GM12878 (cell line): ENCODE data around the gene TCIRG1. TPM values are rescaled to one million over a fixed set of nuclear protein-coding genes. Genes with fewer than 3 reads are reported as not detected.
A peak's percentile ranks its signal among the peaks of the same experiment; 100 is the strongest.

Source experiments
- ATAC-seq: fragments of 200-7000 bp; cut with Tn5 transposase; 3 replicates; pipeline ENCODE4 v1.9.1; 2020; ENCODE audit warnings: mild to moderate bottlenecking, moderate library complexity
- BruUV-seq: library from RNA; stranded (reverse); fragments of 400-500 nt; replicated peaks from 2 replicates; lab custom pipeline; 2021; lab: Mats Ljungman, UMichigan
- CTCF ChIA-PET: fragments of 300-600 bp; sonication (Branson Sonifier 250); formaldehyde crosslinking; extraction: SDS; loops from one replicate; lab custom pipeline; 2021; ENCODE audit warnings: inconsistent platforms; lab: Yijun Ruan, JAX
- POLR2A ChIA-PET: fragments of 350-600 bp; formaldehyde crosslinking; extraction: SDS; loops from one replicate; lab custom pipeline; 2021; ENCODE audit warnings: inconsistent platforms; lab: Charles Lee
- RAD21 ChIA-PET: fragments of 300-600 bp; sonication (Branson Sonifier 250); formaldehyde crosslinking; loops from one replicate; lab custom pipeline; 2023; ENCODE audit warnings: antibody characterized with exemption; ENCODE audit not compliant: unreplicated experiment; lab: Charles Lee
- SMC1A ChIA-PET: fragments of 300-600 bp; sonication (Branson Sonifier 250); formaldehyde crosslinking; loops from one replicate; lab custom pipeline; 2023; ENCODE audit not compliant: unreplicated experiment, uncharacterized antibody; lab: Charles Lee
- DNase-seq: peaks from one replicate; pipeline ENCODE4 v3.0.0-alpha.2; 2011; ENCODE audit warnings: low read depth, low spot score
- FAIRE-seq: peaks from 3 replicates; lab custom pipeline; 2011; peaks lifted over from hg19 to GRCh38; lab: Jason Lieb, UNC
- H2AFZ ChIP-seq: 2 replicates; pipeline ENCODE4 v1.6.0; 2011; ENCODE audit warnings: low read depth, low read length, control low read depth; ENCODE audit not compliant: control insufficient read depth
- H3K27ac ChIP-seq: 2 replicates; pipeline ENCODE4 v1.5.1; 2011; ENCODE audit warnings: control low read depth; ENCODE audit not compliant: control insufficient read depth, insufficient read depth
- H3K27me3 ChIP-seq, 2 experiments: replicated peaks in 1 of 2; 2 replicates each; pipeline versions ENCODE4 v1.6.0 to v1.6.1; 2011; ENCODE audit warnings: low read length in 1 of 2; ENCODE audit not compliant: control insufficient read depth in 2 of 2, insufficient read depth in 2 of 2
- H3K36me3 ChIP-seq, 2 experiments: 2 replicates each; pipeline ENCODE4 v1.5.1; 2011; ENCODE audit warnings: low read length in 1 of 2; ENCODE audit not compliant: control insufficient read depth in 2 of 2, insufficient read depth in 2 of 2
- H3K4me1 ChIP-seq: 2 replicates; pipeline ENCODE4 v1.6.1; 2011; ENCODE audit warnings: mild to moderate bottlenecking, low read length, moderate library complexity, mixed read lengths; ENCODE audit not compliant: control insufficient read depth, insufficient read depth
- H3K4me2 ChIP-seq: 2 replicates; pipeline ENCODE4 v1.6.0; 2011; ENCODE audit warnings: control low read depth; ENCODE audit not compliant: control insufficient read depth, insufficient read depth
- H3K4me3 ChIP-seq: fragments of 200-600 bp; sonication (generic); 2 replicates; pipeline ENCODE4 v1.5.1; 2016
- H3K79me2 ChIP-seq: 2 replicates; pipeline ENCODE4 v1.6.0; 2011; ENCODE audit warnings: low read length; ENCODE audit not compliant: control insufficient read depth, insufficient read depth
- H3K9ac ChIP-seq: 2 replicates; pipeline ENCODE4 v1.8.0; 2011; ENCODE audit warnings: low read length, control low read depth, mixed read lengths; ENCODE audit not compliant: control insufficient read depth, insufficient read depth
- H3K9me3 ChIP-seq: replicated peaks from 3 replicates; pipeline ENCODE4 v1.5.1; 2011; ENCODE audit warnings: mild to moderate bottlenecking, low read length; ENCODE audit not compliant: control insufficient read depth, insufficient read depth
- H4K20me1 ChIP-seq: 2 replicates; pipeline ENCODE4 v1.6.0; 2011; ENCODE audit not compliant: control insufficient read depth, insufficient read depth
- CEBPB ChIP-seq, 2 experiments: fragments of 150-350 bp in 1 of 2; IDR thresholded peaks; 2 replicates each; pipeline ENCODE4 v1.6.1; 2012 to 2014; ENCODE audit warnings: low read depth in 2 of 2, low read length in 2 of 2, borderline replicate concordance in 1 of 2, inconsistent platforms in 1 of 2
- HCFC1 ChIP-seq: fragments of 150-350 bp; IDR thresholded peaks from 2 replicates; pipeline ENCODE4 v1.6.1; 2014; ENCODE audit warnings: low read length
- HDAC2 ChIP-seq: fragments of 200-600 bp; sonication (generic); IDR thresholded peaks from 2 replicates; pipeline ENCODE4 v1.6.1; 2017
- MTA2 ChIP-seq: fragments of 450-650 bp; IDR thresholded peaks from 2 replicates; pipeline ENCODE4 v1.6.1; 2016; ENCODE audit warnings: low read depth, mild to moderate bottlenecking, moderate library complexity
- POLR2A ChIP-seq: IDR thresholded peaks from 2 replicates; pipeline ENCODE4 v1.6.1; 2011; ENCODE audit warnings: low read depth, mild to moderate bottlenecking, low read length
- RFX5 ChIP-seq: IDR thresholded peaks from 2 replicates; pipeline ENCODE4 v1.6.1; 2011; ENCODE audit warnings: low read depth, low read length, improper control_type of control experiment
- SP1 ChIP-seq: IDR thresholded peaks from one replicate; pipeline ENCODE4 v1.6.1; 2011; ENCODE audit warnings: low read depth, low read length
- TCF3 ChIP-seq: IDR thresholded peaks from 2 replicates; pipeline ENCODE4 v1.6.1; 2012; ENCODE audit warnings: low read depth, mild to moderate bottlenecking, low read length, borderline replicate concordance; ENCODE audit not compliant: insufficient read depth
- ZBED1 ChIP-seq: IDR thresholded peaks from 2 replicates; pipeline ENCODE4 v1.6.1; 2016; ENCODE audit warnings: borderline replicate concordance
- WGBS: methylation state at CpG from one replicate; pipeline ENCODE4 v1.1.6; 2016; ENCODE audit warnings: low lambda C conversion rate; ENCODE audit not compliant: insufficient replicate concordance, insufficient coverage; ENCODE audit errors: missing lambda C conversion rate; 5-methylcytosine and 5-hydroxymethylcytosine counted together
- in situ Hi-C: fragments of 300-500 bp; cut with MboI; formaldehyde crosslinking; loops from 9 replicates; pipeline ENCODE4 v1.14.3; 2018; ENCODE audit warnings: mixed read lengths
- intact Hi-C: fragments of 100-400 bp; cut with micrococcal nuclease; formaldehyde crosslinking; loops from one replicate; pipeline ENCODE4 v1.14.2; 2022; ENCODE audit not compliant: unreplicated experiment
- polyA plus RNA-seq, 11 experiments: library from polyadenylated mRNA; depleted of rRNA in 4 of 11; unstranded in 6 of 11; stranded (reverse) in 5 of 11; fragments of >200 nt; fragmentation: Nextera tagmentation in 4 of 11; fragmentation: Illumina TruSeq in 1 of 11; extraction: Ambion mirVana in 4 of 11; extraction: Trizol in 1 of 11; gene quantifications; 1 replicate in 1 of 11; 2 replicates in 10 of 11; pipeline versions ENCODE4 v1.2.1 to v1.2.3, GENCODE V29; 2011 to 2016; ENCODE audit warnings: inconsistent platforms in 2 of 11, missing spikeins in 2 of 11, low read depth in 1 of 11
- total RNA-seq, 4 experiments: library from RNA; depleted of rRNA in 3 of 4; stranded (reverse); fragments of >200 nt in 3 of 4; fragmentation: Illumina TruSeq in 1 of 4; extraction: Trizol in 1 of 4; gene quantifications; 2 replicates each; pipeline versions ENCODE4 v1.2.1 to v1.2.3, GENCODE V29; 2013 to 2021
- TF ChIP-seq, protein P1 (sequence below): fragments of 450-650 bp; IDR thresholded peaks from 2 replicates; pipeline ENCODE4 v1.6.1; 2016; ENCODE audit warnings: mild to moderate bottlenecking, moderate library complexity, borderline replicate concordance
- TF ChIP-seq, protein P2 (sequence below): IDR thresholded peaks from 2 replicates; pipeline ENCODE4 v1.6.1; 2011; ENCODE audit warnings: borderline replicate concordance, low read depth, mild to moderate bottlenecking, moderate library complexity, mixed read lengths, low read length; ENCODE audit not compliant: insufficient read depth; ENCODE audit errors: extremely low read length

Gene TCIRG1
- total and polyA plus RNA-seq, 10 of the 15 experiments (the other 5 are each of a cell fraction or from before 2014, with no cell fraction given): 0.76 to 218 (median 87.4) TPM

DNA sequence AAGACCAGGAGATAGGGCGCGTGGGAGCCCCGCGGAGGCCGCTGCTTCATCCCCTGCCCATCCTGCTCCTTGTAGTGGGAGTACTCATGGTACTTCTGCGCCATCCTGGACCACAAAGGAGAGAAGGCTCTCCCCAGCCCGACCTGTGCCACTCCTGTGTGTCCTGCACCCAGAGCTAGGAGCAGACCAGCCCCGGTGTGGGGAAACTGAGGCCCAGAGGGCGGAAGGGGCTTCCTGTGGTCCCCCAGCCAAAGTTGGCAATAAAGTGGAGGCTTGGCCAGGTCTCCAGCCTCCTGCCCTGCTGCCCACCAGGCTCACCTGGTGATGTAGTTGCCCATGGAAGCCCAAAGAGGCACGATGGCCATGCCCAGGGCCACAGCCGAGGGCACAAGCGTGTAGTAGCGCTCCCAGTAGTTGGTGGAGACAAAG, 39.6 kb upstream of the TCIRG1 start:
- H3K4me2 ChIP-seq: no peak overlapping the region
- FAIRE-seq: no peak

DNA sequence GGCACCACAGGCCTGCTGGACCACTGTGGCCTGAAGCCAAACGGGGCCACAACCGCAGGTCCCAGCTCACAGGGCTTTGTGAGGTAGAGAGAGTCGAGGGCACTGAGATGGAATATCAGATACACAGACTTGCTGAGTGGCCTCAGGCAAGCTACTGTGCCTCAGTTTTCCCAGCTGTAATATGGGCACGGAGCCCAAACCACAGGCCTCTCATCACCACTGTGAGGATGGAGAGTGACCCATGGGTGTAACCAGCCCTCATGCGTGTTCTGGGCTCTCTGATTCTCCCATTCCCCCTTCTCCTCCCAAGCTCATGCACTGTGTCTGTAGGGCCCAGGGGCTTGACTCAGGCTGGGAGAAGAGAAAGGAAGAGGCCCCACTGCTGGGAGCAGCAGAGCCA, 39.1 kb upstream of the TCIRG1 start:
- CTCF ChIA-PET: no interaction called here
- WGBS: 86% methylated on average over 5 of the region's 5 CpGs
- peak overlapping the region; percentile 0; the same call in 1 of the 2 replicates for H3K27ac ChIP-seq
- H3K9me3 ChIP-seq: no peaks in the 10 kb centered on the region
- in situ Hi-C loops: no loop called here
- TF ChIP-seq TCF3: no peak
- TF ChIP-seq MTA2: no peak
- no peak for TF ChIP-seq HDAC2
- TF ChIP-seq HCFC1: no peak
- TF ChIP-seq SP1: no peak
- TF ChIP-seq, protein P1, sequence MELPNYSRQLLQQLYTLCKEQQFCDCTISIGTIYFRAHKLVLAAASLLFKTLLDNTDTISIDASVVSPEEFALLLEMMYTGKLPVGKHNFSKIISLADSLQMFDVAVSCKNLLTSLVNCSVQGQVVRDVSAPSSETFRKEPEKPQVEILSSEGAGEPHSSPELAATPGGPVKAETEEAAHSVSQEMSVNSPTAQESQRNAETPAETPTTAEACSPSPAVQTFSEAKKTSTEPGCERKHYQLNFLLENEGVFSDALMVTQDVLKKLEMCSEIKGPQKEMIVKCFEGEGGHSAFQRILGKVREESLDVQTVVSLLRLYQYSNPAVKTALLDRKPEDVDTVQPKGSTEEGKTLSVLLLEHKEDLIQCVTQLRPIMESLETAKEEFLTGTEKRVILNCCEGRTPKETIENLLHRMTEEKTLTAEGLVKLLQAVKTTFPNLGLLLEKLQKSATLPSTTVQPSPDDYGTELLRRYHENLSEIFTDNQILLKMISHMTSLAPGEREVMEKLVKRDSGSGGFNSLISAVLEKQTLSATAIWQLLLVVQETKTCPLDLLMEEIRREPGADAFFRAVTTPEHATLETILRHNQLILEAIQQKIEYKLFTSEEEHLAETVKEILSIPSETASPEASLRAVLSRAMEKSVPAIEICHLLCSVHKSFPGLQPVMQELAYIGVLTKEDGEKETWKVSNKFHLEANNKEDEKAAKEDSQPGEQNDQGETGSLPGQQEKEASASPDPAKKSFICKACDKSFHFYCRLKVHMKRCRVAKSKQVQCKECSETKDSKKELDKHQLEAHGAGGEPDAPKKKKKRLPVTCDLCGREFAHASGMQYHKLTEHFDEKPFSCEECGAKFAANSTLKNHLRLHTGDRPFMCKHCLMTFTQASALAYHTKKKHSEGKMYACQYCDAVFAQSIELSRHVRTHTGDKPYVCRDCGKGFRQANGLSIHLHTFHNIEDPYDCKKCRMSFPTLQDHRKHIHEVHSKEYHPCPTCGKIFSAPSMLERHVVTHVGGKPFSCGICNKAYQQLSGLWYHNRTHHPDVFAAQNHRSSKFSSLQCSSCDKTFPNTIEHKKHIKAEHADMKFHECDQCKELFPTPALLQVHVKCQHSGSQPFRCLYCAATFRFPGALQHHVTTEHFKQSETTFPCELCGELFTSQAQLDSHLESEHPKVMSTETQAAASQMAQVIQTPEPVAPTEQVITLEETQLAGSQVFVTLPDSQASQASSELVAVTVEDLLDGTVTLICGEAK: no peak
- TF ChIP-seq, protein P2, sequence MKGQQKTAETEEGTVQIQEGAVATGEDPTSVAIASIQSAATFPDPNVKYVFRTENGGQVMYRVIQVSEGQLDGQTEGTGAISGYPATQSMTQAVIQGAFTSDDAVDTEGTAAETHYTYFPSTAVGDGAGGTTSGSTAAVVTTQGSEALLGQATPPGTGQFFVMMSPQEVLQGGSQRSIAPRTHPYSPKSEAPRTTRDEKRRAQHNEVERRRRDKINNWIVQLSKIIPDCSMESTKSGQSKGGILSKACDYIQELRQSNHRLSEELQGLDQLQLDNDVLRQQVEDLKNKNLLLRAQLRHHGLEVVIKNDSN: no peak
- no peak for TF ChIP-seq RFX5
- no peak for TF ChIP-seq CEBPB (IDR thresholded peaks at IDR 0.05; ENCODE audit: borderline replicate concordance in 1 of 2, low read depth in 2 of 2, low read length in 2 of 2)
- TF ChIP-seq, all 136 proteins: peak for 0
- RAD21 ChIA-PET: no interaction called here
- Histone ChIP-seq H3K9ac (no peak overlapping the region), H3K79me2 (peaks cover 14% of the 10 kb centered on the region), H3K4me3 (no peak overlapping the region), H3K36me3 (no peaks in the 10 kb centered on the region; a peak in 1 of 4 replicates), H3K27me3 (no peaks in the 10 kb centered on the region), H3K4me2 (no peak overlapping the region), H4K20me1 (no peaks in the 10 kb centered on the region), H2AFZ (no peak overlapping the region), H3K4me1 (peaks cover 38% of the 10 kb centered on the region)
- DNase-seq (no peak), FAIRE-seq (no peak), ATAC-seq (no peak)
- SMC1A ChIA-PET: no interaction called here
- POLR2A ChIA-PET: no interaction called here
- intact Hi-C loops: loop anchor here (5.0 to 10.0 kb wide), 3 partner anchors 38 to 208 kb away; partner anchors contain the start of genes CHKA and TCIRG1
- BruUV-seq: no TSS peak

More for the DNA sequence above, 39.6 kb upstream of the TCIRG1 start:
- Histone ChIP-seq H3K9me3 (no peaks in the 10 kb centered on the region), H3K4me1 (peaks cover 38% of the 10 kb centered on the region), H3K4me3 (no peak overlapping the region), H3K27ac (no peak overlapping the region), H3K9ac (no peak overlapping the region), H3K27me3 (no peaks in the 10 kb centered on the region), H2AFZ (no peak overlapping the region), H4K20me1 (no peaks in the 10 kb centered on the region), H3K36me3 (no peaks in the 10 kb centered on the region; a peak in 1 of 4 replicates), H3K79me2 (peaks cover 14% of the 10 kb centered on the region)
- CTCF ChIA-PET: no interaction called here
- in situ Hi-C loops (no loop called here), intact Hi-C loops (no loop called here)
- ATAC-seq: no peak
- BruUV-seq: no TSS peak
- no peak for DNase-seq
- POLR2A ChIA-PET: no interaction called here
- WGBS: 89% methylated on average over 13 of the region's 13 CpGs
- RAD21 ChIA-PET: no interaction called here
- SMC1A ChIA-PET: no interaction called here
- TF ChIP-seq ZBED1: no peak
- peak; percentile 38; the same call in 1 of the 2 replicates for TF ChIP-seq POLR2A
